Mucosa of descending colon (tissue), 3 donors: ENCODE measurements around the gene CAPN11. TPM values are rescaled to one million over a fixed set of nuclear protein-coding genes. Genes with fewer than 3 reads are reported as not detected.

Source experiments
- ATAC-seq: fragments of 200-7000 bp; cut with Tn5 transposase; one replicate; pipeline ENCODE4 v1.9.1; 2020; ENCODE audit warnings: mild to moderate bottlenecking, moderate library complexity
- DNase-seq, 3 donors: peaks; one replicate each; pipeline ENCODE4 v3.0.0-alpha.2; 2020
- H3K36me3 ChIP-seq: fragments of 200-600 bp; one replicate; pipeline ENCODE4 v1.8.0; 2021; ENCODE audit warnings: low read depth, mild to moderate bottlenecking
- H3K4me1 ChIP-seq: fragments of 200-600 bp; one replicate; pipeline ENCODE4 v1.8.0; 2021; ENCODE audit warnings: low read depth, mild to moderate bottlenecking
- H3K4me3 ChIP-seq: fragments of 200-600 bp; one replicate; pipeline ENCODE4 v1.8.0; 2021; ENCODE audit warnings: mild to moderate bottlenecking
- H3K9me3 ChIP-seq: fragments of 200-600 bp; one replicate; pipeline ENCODE4 v1.8.0; 2021; ENCODE audit warnings: mild to moderate bottlenecking
- intact Hi-C, 2 donors: fragments of 100-400 bp; cut with DNase I in 1 of 2; cut with micrococcal nuclease in 1 of 2; formaldehyde crosslinking; loops; one replicate each; pipeline versions ENCODE4 v1.11.0 to v1.11.1; 2022; cut with DNase I, micrococcal nuclease
- total RNA-seq, 3 donors: library from RNA; stranded (reverse); fragmentation: NEBNext Ultra II Directional in 2 of 3; extraction: Animal tissue kit (Norgen Biotek cat#: 25700) in 2 of 3; gene quantifications; one replicate each; pipeline versions ENCODE4 v1.2.1 to v1.2.4, GENCODE V29; 2021 to 2023
- TF ChIP-seq, protein P1 (sequence below): fragments of 200-600 bp; IDR thresholded peaks from one replicate; pipeline ENCODE4 v1.8.0; 2022; ENCODE audit warnings: antibody characterized with exemption, mild to moderate bottlenecking
- donor health status: DM: no; HTN: no; CAD: no; lungs with moderate emphysema.
- donor health status: DM: no; HTN: no; CAD: no.
- donor health status: DM: no; HTN: yes; CAD: no.

The CAPN11 gene
- total RNA-seq, 3 donors from 2014 or later: 0.35 to 1.2 (median 1.1) TPM

DNA sequence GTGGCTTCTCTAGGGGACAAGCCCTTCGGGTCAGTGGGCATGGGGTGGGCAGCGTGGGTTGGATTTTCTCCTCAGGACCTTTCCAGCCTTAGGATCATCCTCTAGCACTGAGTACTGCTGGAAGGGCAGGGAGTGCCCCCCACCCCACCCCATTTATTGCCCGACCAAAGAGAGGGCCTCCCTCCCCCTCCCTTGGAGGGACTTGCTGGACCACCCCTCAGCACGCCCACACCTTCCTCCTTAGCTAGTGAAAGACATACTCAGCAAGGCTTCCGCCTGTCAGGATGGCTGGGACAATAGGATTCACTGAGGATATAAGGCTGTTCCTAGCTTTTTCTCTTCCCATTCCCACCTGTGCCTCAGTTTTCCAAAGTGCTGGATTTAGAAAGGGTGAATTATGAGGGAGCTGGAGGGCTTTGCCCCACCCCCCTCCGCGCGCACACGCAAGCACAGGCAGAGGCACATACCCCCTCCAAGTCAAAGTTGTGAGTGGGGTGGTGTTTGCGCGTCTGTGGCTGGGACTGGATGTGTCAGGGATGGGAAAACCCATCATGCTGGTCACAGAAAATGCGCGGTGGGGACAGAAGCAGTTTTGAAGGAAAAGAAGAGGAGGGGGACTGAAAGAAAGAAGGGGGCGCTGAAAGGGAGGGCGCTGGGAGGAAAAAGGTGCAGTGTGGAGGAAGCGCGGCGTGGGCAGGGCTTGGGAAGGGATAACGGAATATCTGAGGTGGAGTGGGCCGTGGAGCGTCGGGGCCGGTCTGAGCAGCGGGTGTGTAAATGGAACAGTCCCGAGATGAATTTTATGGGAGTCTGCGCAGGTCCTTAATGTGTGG lies 64.1 kb downstream of the CAPN11 start:
- ATAC-seq: no peak
- peaks cover 38% of the 10 kb centered on the region for H3K4me1 ChIP-seq
- H3K9me3 ChIP-seq: no peaks in the 10 kb centered on the region
- DNase-seq: no peak
- H3K36me3 ChIP-seq: no peaks in the 10 kb centered on the region
- H3K4me3 ChIP-seq: no peak overlapping the region
- intact Hi-C loops: no loop called here
- TF ChIP-seq, protein P1, sequence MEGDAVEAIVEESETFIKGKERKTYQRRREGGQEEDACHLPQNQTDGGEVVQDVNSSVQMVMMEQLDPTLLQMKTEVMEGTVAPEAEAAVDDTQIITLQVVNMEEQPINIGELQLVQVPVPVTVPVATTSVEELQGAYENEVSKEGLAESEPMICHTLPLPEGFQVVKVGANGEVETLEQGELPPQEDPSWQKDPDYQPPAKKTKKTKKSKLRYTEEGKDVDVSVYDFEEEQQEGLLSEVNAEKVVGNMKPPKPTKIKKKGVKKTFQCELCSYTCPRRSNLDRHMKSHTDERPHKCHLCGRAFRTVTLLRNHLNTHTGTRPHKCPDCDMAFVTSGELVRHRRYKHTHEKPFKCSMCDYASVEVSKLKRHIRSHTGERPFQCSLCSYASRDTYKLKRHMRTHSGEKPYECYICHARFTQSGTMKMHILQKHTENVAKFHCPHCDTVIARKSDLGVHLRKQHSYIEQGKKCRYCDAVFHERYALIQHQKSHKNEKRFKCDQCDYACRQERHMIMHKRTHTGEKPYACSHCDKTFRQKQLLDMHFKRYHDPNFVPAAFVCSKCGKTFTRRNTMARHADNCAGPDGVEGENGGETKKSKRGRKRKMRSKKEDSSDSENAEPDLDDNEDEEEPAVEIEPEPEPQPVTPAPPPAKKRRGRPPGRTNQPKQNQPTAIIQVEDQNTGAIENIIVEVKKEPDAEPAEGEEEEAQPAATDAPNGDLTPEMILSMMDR: no peak

DNA sequence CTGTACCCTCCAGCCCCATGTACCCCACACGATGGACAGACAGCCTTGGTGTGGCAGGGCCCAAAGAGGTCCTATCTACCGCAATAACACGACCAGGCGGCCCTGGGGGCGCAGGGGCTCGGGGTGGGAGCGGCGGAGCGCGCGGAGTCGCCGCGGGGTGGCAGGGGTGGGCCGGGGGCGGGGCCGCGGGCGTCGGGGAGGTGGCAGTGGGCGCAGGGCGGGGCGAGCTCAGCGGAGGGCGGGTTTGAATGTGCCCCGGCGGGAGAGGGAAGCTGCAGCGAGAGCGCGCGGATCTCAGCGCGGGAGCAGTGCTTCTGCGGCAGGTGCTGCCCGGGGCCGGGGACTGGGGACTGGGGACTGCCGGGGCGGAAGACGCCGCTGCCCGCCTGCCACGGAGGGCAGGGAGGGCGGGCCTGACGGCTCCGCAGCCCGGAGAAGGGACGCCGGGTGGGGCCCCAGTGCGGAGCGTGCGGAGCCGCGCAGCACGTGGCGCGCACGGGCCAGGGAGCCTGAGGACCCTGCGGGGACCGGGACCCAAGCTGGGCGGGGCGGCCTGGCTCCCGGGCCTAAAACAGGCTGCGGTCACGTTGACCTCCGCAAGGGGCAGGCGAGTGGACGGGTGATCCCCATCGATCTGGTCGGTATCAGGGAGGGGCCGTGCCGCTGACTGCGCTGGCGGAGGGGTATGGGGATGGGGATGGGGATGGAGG lies 64.9 kb downstream of the CAPN11 start, which contains the start of gene SLC29A1:
SLC29A1 (plus strand) TSS at position 277 of the 710 bp plus-strand sequence. CDS start 3,719 bp downstream, outside the sequence.
- TF ChIP-seq, protein P1: no peak
- Histone ChIP-seq H3K4me3 (no peak within 1 kb of the TSS), H3K4me1 (peaks cover 37% of the 10 kb centered on the region), H3K36me3 (no peaks in the 10 kb centered on the region), H3K9me3 (no peaks in the 10 kb centered on the region)
- peak; percentile 76 to 87 (median 87) for DNase-seq
- intact Hi-C loops: no loop called here
- peak; percentile 58 for ATAC-seq

DNA sequence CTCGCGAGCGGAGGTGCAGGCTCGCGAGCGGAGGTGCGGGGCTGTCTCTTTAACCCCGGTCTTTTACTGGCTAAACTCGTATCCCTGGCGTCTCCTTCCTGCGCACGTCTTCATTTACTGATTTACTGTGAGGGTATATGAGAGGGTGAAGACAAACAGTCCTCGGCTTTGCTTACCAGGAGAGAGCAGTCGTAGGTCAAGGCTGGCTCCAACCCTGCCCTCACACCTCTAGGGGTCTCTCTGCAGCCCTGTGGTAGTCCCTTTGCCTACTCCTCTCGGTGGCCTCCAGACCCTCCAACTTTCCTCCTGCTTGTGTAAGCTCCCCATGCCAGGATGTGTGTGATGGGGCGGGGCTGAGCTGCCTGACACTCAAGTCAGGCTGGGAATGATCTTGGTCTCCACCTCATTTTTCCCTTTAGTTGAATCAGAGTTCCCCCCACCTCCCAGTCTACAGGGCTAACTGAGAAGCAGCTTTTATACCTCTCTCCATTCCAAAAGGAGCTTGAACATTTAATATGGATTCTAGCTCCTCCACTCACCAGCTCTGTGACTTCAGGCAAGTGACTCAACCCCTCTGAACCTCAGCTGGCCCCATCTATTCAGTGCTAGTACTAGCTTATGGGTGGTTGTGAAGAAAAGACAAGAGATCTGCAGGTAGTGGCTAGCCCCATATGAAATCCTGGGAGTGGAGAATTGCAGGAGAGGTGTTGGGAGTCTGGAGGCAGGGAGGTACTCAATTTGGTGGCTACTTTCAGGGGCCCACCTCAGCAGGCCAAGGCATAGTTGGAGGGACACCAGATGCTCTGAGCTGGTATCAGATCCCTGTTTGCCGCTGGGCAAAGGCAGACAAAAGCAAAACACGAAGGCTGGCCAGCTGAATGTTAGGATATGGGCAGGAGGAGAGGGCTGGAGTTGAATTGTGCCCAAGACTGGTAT lies 65.7 kb downstream of the CAPN11 start:
- ATAC-seq: peak; percentile 0

DNA sequence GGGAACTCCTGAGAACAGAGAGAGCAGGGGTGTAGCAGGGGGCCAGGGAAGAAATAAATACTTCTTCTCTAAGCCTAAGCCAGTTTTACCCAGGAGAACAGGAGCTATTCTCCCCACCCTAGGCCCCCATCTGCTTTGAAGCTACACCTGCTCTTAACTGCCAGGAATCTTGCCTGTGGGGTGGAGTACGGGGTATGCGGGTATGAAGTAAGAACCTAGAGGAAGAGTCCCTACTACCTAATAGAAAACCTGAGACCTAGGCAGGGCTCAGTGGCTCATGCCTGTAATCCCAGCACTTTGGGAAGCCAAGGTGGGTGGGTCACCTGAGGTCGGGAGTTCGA lies 66.3 kb downstream of the CAPN11 start:
- Histone ChIP-seq H3K4me1 (peaks cover 24% of the 10 kb centered on the region), H3K9me3 (no peaks in the 10 kb centered on the region), H3K4me3 (no peak overlapping the region), H3K36me3 (no peaks in the 10 kb centered on the region)
- no peak for ATAC-seq
- TF ChIP-seq, protein P1: no peak
- intact Hi-C loops: no loop called here
- DNase-seq: no peak

More for the DNA sequence above, 65.7 kb downstream of the CAPN11 start:
- Histone ChIP-seq H3K36me3 (no peaks in the 10 kb centered on the region), H3K4me3 (no peak overlapping the region), H3K4me1 (peaks cover 29% of the 10 kb centered on the region), H3K9me3 (no peaks in the 10 kb centered on the region)
- TF ChIP-seq, protein P1: no peak
- intact Hi-C loops: no loop called here
- DNase-seq: no peak
